NCI-H146 (cell line): ENCODE data around the gene CSMD2.

Source experiments
- DNase-seq: peaks from one replicate; lab custom pipeline; 2025; lab: John Stamatoyannopoulos, UW

CSMD2 gene

DNA sequence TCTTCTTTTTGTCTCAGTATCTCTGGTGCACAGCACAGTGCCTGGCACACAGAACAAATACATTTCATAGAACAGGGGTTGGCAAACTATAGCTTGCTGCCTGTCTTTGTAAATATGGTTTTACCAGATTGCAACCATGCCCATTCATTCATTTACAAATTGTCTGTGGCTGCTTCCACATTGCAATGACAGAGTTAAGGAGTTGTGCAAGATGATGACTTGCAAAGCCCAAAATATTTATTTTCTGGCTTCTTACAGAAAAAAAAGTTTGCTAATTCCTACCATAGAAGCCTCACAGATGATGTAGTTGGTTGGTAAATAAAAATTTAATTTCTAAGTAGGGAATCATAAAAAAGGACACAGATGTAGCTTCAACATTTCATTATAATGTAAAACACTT is 312.3 kb downstream of the CSMD2 start:
- DNase-seq, result no peak

DNA sequence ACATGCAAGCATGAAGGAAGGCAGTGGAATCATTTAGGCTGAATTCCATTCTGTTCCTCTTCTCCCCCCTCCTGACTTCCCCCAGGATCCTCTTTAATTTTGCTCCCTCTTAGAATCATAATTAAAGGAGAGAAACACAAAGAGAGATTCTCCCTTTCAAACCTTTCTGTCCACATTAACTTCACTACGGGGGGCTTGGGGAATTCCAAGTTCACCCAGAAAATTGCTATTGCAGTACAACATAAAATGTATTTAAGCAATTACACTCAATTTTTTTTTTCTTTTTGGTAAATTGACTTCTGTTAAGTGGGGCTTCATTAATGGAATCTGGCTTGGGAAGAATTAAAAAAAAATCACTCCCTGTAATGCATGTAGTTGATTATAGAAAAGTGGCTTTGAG is 314.5 kb downstream of the CSMD2 start:
- no peak for DNase-seq

DNA sequence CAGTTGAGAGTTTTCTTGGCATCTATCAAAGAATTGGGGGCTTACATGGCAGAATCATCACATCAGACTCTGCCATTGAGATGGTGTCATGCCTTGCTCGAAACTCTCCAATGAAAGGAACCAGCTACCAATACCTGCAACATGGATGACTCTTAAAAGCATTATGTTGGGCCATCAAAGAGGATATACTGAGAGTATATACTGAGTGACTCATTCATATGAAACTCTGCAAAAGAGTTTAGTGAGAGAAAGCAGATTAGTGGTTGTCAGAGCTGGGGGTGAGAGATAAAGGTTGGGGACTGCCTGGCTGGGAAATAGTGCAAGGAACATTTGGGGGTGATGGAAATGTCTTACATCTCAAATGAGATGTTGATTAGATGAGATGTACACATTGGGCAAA is 315.8 kb downstream of the CSMD2 start:
- DNase-seq, result no peak

DNA sequence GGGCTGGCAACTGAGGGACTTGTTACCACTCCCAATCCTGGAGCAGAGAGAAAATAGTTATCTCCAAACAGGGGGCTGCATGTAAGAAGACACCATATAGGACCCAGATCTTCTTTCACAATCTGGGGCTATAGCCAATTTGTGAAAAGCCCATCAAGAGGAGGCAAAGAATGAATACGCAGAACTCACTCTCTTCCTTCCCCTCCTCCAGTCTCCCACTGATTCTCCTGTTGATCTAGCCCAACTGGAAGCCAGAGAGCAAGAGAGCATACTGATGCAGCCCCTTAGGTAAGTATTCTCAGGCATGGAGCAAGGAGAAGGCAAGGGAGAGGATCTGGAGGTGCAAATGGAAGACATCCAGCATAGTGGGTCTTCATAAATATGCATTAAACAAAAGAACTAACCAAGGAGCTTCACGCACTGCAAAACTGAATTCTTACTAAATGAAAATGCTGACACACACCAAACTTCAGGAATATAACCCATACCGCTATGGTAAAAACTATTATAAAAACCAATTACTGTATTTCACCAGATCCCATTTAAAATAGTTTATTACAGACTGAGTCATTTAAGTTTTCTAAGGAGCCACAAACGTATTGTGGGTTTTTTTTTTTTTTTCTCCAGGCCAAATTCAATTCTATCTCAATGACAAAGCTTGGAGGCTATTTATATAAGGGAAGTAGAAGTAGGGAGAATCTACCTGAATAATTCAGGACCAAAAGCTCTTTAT is 316.7 kb downstream of the CSMD2 start:
- DNase-seq, result no peak

DNA sequence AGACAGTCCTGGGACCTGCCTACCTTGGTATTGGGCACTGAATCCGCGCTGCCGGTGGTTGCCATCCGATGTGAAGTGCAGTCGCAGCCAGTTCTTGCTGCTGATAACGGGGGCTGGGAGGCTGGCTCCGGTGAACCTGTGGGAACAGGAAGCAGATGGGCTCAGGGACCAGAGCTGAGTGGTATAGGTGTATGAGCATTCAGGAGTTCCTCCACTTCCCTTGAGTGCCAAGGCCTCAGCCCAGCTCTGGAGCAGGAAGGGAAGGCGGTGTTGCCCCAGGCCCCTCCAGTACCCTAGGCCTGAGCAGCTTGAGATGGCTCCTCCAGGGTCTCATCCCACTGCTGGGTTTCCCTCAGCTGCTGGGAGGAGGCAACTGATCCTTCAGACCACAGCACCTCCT is 318.2 kb downstream of the CSMD2 start:
- no peak for DNase-seq

DNA sequence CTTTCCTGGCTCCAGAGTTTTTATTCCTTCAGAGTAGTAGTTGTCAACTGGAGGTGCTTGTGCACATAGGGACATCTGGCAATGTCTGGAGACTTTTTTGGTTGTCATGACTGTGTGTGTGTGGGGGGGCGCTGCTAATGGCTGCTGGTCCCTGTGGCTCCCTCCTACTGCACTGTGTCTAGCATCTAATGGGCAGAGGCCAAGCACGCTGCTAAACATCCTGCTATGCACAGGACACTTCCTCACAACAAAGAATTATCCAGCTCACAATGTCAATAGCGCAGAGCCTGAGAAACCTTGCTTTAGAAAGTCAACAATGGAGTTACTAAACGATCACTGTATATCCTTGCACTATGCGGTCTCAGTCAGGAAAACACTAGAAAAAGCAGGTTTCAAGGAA is 320.9 kb downstream of the CSMD2 start:
- DNase-seq, result no peak

DNA sequence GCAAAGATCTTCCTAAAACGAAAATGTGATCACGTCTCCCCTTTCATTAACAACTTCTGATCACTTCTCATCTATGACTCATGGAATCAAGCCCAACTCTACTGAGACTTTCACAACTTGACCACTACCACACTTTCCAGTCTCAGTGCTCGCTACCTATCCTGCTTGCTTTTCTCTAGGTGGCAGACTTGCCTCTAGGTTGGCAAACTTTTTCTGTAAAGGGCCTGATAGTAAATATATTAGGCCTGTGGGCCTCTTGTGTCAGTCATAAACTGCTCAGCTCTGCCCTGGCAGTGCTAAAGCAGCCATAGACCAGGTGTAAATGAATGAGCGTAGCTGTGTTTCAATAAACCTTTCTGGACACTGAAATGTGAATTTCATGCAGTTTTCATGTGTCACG is 322.7 kb downstream of the CSMD2 start:
- no peak for DNase-seq

DNA sequence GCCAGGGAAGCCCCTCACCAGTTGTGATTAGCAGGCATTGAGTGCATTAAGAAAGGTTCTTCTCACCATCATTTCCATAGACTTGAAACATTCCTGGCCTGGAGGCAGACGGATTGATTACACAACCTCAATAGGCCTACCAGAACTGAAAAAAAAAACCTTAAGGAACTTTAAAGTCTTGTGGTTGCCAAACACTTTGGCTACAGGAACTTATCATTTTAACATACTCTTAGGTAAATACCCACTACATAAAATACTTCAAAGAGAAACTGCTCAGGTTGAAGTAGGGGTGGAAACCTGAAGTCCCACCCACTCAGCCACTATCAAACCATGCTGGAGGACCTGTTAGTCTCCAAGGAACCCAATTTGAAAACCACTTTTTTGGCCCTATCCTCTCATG is 323.5 kb downstream of the CSMD2 start:
- DNase-seq, result no peak

DNA sequence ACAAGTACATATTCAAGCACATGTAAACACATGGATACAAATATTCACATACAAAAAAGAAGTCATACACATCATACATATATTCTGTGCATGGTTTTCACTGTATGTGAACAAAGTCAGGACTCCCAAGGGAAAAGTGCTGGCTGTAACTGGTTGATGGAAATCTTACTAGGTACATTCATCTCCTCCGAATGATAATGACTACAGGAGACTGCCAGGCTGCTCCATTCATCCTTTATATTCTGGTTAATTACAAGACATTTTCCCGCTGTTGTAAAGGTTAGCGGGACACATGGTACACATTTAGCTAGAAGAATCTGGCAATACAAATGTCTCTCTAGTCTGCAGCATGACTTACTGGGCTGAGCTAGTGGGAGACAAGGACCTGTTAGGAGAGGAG is 327.4 kb downstream of the CSMD2 start:
- DNase-seq, result no peak

DNA sequence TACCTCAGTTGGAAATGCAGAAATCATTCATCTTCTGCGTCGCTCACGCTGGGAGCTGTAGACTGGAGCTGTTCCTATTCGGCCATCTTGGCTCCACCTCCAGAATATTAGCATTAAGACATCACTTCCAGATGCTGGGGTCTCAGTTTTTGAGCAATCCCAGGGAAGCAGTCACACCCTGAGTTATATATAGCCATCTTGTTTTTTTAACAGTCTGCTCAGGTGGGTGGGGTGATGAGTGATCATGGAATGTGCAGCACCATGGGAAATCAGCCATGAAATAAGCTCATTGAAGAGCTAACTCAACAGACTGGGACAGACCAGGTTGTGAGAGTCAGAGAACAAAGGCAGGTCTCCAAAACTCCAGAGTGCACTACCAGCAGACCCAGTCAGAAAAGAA is 328.1 kb downstream of the CSMD2 start:
- no peak for DNase-seq

DNA sequence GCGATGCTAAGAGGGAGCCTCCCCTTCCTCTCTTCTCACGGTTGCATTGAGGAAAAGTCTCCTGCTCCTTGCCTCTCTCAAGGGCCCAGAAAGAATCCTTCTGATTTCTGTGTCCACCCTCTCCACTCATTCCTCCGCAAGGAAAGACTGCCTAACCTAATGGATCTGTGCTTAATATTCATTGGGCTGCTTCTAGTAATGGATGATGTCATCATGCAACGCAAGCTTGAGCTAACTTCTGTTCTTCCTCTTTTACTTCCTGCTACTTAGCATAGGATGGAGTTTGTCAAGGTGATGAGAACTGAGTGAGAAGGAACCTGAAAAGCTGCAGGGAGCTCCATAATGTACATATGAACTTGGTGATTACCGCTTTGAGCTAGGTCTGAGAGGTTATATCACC is 336.4 kb downstream of the CSMD2 start:
- no peak for DNase-seq

DNA sequence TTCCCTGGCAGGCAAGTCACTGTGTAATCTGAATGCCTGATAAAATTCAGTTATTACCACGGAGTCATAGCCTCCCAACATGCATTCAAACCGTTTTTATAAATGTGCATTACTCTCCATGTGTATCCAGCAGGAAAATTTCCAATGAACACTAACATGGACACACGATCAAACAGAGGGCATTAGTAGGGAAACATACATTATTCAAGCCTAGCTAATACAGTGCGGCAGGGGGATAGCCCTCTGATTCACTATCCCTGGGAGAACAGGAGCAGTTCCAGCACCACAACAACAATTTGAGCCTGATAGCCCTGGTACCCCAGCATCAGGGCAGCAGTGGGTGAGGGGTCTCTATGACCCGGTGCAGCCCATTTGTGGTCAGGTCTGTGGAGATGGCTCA is 337.0 kb downstream of the CSMD2 start:
- DNase-seq, result no peak

DNA sequence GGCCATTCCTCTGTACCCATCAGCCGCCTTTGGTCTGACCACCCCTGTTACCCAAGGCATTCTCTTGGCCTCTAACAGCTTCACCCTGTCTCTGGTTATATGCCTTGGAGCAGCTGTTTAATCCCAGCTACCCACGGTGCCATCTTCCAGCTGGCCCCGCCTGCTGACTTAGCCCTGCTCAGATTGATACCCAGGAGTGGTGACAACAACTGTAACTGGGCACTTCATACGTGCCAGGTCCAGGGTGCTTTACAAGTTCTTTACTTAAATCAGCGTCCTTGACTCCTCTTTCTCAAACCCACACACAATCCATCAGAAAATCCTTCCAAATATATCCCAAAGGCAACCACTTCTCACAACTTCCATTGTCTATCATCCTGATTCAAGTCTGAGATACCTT is 338.3 kb downstream of the CSMD2 start:
- DNase-seq, result no peak

DNA sequence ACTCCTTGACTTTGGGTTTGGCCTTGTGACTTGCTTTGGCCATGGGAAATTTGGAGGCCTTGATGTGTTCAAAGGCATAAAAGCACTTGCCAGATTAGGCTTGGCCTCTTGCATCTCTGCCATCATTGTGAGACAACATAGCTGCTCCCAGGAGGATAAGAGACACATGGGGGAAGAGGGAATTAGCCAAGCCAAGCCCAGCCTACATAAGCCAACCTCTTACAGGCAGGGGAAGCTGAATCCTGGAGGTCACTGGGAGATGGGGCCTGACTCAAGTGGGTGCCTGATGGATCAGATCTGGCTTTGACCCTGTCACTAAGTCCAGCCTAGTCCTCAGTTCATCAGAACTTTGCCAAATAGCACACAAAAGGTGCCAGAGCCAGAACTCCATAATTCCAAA is 338.7 kb downstream of the CSMD2 start:
- DNase-seq, result no peak

DNA sequence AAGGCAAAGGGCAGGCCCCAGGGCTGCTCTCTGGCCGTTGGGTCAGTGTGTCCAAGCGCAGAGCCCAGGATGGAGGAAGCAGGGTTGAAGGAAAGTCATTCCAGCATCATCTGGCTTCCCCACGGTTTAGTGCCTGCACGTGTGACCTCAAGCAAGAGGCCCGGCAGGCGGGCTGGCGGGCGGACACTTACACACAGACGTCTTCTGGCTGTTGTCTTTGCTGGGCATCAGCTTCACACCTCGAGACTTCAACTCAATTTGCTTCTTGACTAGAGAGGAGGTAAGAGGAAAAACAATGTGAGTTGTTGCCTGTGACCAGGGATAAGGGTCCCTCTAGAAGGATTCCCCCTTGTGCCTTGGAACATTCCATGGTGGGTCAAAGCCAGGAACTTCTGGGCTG is 339.5 kb downstream of the CSMD2 start:
- DNase-seq, result no peak

DNA sequence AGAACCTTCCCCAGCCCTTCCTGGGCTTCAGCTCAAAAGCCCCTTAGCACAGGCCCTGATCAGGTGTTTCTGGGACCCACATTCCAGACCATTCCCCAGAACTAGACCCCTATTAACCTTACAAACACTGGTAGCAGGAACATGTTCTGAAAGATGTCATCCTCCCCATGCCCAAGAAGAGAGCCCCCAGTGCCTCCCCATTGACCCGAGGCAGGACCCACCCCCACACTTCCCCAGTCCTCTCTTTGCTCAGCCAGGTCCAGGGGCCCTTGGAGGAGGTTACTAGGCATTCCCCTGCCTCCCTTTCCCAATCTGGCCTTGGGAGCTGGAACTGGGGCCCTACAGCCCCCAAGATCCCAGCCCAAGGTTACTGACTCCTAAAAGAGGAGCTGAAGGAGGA is 340.1 kb downstream of the CSMD2 start:
- no peak for DNase-seq

DNA sequence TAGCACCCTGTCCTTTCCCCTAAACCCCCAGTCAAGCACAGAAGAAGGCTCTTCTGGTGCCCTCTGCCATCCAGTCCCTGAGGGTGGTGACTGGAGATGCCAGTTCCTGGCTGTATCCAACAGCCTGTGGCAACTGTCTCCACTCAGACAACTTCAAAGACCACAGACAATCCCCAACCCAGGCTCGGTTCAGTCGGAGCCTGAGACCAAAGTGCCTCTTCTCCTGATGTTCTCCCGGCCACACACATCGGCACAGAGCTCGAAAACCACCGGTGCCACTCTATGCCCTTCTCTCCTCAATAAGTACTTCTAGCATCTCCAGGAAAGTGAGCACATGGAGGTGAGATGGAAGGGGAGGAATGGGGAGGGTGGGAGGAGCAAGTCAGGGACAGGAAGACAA is 340.7 kb downstream of the CSMD2 start:
- no peak for DNase-seq

DNA sequence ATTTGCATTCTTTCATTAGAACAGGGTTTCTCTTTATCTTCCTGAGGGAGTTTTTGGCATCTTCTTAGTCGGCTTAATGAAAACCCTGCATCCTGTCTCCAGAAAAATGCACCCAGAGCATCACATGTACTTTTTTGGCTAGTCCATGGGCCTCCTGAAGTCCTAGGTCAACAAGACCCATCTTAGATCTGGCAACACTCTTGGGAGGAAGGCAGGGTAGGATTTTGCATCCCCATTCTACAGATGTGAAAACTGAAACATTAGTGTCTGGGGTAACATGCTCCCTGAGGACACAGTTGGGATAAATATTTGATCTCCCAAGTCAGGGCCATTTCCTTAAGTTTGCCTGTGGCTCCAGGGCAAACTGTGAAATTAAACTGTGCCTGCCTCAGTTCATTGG is 341.2 kb downstream of the CSMD2 start:
- DNase-seq, result no peak

DNA sequence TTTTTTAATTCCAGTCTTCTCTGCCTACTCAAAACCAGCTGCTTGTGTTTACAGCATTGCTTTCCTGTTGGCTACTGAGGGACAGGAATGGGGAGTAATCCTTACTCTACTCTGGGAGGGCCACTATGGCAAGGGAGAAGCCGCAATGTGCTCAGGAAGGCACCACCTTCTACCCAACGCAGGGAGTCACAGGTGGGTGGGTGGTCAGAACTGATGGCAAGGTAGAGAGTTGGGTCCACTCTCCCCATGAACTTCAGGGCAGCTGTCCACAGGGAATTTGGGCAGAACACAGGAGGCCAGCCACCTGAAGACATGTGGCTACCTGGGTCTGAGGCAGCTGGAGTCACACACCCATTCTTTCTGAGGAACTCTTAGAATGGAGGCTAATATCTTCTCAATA is 341.6 kb downstream of the CSMD2 start:
- no peak for DNase-seq

DNA sequence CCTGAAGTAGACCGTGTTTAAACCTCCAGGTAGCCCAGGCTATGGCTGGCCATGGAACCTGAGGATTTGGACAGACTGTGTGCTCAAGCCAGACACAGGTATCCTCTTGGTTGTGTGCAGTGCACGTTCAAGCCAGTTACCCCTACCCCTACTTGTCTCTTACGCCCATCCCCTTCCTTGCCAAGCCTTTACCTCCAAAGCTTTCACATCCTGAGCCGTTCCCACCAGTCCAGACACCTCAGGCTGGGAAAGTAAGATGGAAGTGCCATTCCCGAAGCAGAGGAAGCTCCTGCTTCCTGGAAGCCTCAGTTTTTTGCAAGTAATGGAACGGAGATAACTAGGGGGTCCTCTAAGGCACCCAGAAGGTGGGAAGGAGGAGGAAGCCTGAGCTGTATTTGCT is 342.6 kb downstream of the CSMD2 start:
- no peak for DNase-seq

DNA sequence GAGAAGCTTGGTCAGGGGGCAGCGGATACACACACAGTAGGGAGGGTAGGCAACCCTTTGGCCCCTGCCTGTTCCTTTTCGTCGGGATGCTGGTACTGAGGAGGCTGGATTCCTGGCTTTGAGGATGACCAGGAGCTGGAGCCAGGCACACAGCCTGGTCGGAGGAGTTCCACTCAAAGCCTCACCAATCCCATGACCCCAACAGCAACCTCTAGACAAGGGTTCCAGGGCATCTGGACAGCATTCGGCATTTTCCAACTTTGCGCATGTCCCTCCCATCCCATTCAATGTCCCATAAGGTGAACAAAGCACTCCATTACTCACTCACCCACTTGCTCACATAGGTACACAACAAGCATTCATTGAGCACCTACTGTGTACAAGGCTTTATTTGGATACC is 343.7 kb downstream of the CSMD2 start:
- no peak for DNase-seq

DNA sequence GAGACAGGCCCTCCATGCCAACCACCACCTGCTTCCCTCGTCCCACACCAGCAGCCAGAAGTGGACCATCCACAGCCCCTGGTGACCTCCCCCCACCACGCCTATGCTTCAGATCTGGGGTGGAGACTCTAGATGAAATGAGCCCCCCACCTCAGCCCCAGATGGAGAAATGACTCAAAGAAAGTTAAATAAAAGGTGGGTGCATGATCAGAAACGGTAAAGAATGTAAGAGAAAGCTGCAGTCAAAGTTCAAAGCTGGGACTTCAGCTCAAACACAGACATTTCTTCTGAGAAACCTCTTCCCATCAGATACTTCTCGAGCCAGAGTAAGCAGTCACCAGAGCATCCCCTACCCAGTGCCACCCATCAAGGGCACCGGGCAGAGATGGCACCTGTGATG is 344.2 kb downstream of the CSMD2 start:
- no peak for DNase-seq

DNA sequence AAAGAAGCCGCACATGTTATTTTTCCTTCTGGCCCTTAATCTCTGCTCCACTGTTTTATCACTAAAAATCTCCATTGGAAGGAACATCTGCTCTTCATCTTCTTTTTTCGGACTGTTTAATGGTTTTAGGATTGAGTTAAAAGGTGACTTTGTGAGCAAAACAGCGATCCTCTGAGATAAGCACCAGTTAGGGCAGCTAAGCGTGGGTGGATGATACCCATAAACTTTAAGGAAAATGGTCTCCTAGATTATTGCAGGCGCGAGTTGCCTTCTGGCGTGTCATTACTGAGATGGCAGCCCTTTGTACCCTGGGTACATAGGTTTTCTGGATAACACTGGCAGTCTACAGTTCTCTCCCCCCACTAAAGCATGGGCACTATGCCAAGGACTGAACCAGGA is 345.1 kb downstream of the CSMD2 start:
- DNase-seq, result no peak

DNA sequence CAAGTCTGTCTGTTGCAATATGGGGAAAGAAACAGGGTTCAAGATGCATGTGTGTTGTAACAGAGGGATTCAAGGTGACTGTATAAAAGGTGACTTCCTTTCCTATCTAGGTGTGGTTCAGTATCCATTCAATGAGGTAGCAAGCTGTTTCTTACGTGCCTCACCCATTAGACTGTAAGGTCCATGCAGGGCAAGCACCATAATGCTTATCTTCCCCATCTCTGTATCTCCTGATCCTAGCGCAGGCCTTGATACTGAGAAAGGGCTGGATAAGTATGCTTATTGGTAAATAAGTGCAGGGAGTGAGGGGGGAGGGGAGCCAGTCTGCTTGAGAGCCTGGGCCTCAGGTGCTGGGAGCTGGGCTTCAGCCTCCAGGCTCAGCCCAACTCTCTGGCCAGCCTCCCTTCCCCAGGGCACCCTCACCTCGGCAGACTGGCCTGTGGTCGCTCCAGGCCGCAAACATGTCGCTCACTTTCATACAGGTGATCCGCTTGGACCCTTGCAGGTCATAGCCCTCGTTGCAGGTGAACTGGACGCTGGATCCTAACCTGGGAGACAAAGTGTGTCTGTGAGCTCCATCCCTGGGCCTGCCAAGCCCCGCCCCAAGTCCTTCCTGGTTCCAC is 345.6 kb downstream of the CSMD2 start:
- no peak for DNase-seq
